Activated T-cell treated with anti-CD3 and anti-CD28 coated beads, Interleukin-2, amount 50 U/mL, for 1 hour (primary cell): ENCODE results near the gene MINDY4.

ENCODE experiments used
- DNase-seq: peaks from one replicate; pipeline ENCODE4 v3.0.0-alpha.2; 2020

The MINDY4 gene

DNA sequence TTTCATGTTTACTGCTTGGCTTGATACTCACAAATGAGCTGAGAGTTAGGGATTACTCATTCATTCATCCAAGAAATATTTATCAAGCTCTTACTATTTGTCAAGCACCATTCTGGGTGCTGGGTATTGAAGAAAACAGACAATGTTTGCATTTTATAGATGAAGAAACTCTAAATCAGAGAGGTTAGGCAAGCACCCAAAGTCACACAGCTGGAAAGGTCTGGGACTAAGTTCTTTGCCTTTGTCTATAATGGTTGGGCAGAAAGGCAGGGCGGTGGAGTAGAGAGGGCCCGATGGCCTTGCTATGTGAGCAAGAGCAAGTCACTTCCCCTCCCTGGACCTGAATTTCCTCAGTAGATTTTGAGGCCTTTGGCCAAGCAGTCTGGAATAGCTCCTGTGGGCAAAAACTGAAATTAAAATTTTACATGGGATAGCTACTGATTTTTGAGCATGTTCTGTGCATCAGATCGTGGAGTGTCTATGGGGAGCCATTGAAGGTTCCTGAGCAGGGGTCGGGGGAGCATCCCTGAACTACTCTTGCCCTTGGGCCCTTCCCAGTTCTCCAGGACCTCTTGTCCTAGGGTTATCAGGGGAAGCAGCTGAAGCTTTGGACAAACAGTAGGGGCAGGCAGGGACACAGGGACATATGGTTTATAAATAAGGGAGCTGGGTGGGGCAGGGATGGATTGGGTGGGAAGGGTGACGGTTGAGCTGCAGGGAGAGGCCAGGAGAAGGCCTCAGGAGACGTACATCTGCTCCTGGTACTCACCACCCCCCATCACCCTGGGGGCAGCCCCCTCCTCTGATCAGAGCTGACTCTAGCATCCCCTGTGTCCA, 163.7 kb downstream of the MINDY4 start:
- no peak for DNase-seq

DNA sequence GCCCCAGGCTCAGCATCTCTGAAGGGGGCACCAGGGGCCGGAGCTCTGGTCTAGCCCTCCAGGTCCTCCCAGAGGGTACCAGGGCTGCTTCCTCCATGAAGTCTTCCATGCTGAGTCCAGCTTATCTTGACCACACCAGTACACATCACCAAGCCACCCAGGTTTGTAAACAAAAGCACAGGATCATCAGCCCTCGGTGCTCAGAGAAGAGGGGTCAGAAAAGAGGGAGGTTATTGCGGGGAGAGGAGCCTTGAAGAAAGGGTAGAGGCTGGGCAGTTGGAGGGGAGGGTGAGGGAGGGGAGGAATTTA, 164.3 kb downstream of the MINDY4 start:
- DNase-seq, result no peak

DNA sequence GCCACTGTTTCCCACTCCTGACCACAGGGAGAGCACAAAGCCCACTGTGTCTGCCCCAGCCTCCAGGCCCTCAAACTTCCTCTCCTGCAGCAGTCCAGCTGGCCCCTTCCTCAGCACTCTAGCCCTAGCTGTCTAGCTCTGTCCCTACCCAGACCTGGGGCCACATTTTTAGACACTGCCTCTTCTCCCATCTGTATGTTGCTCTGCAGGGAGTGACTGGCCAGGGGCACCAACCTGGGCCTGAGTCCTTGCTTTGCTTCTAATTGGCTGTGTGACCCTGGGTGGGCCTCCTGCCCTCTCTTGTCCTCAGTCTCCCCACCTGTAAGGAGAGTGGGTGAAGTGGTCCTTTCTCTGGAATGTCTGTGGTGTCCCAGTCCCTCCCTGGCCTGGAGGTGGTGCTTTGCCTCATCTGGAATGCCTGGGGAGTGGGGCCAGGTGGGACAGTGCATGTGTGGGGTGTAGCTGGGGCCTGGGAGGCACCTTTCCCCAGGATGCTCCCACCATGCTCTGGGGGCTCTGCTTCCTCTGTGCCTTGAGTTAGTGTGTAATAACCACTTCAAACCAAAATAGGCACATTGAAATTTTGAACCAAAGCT, 165.5 kb downstream of the MINDY4 start:
- DNase-seq, result no peak

DNA sequence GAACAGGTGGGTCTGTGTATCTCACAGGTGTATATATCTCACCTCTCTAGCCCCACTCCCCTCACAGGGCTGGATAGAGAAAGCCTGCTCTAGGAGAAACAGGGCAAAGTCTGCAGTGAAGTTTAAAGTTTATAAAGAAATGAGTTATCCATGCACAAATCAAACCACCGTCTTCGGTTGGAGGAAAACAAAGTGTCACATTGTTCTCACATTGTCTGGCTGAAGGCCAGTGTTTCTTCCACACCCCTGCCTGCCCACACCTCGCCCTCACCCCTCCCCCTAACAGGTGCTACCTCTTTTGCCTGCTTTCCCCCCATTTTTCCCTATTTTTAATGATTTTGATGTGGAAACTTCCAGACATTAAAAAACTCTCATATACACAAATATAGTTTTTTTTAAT, 166.2 kb downstream of the MINDY4 start:
- DNase-seq, result no peak

DNA sequence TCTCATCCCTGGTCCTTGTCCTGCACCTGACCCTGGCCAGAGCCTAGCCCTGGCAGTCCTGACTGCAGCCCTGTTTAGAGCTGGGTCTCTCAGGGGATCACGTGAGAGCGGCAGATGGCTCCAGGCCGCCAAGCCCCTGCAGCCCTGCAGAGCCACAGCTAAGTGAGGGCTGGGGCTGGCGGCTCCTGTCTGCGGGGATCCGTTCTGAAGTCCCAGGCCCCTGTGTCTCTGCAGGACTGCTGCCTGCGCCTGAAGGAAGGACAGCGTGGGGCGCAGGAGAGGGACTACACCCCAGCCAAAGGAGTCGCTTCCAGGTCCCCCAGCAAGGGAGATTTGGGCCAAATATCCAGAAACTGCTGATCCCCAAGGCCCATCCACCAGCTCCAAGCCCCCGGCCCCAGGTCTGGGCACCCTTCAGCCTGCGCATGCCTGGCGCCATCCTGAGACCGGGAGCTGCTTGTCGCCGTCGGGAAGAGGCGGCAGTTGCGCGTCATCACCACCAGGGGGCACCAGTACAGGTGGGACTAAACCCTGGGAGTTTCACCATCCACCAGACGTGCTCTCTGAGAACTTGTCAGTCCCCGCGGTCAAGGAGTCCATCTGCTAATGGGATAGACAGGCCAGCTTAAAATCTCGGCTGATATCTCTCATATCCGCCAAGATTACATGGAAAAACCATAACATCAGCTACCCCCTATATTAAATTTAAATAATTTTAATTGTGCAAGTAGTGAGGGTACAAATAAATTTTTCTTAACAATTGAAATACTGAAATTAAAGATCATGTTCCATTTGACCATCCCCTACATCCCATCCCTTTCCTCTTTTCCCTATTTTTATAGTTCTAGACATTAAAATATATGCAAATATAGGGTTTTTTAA, 167.5 kb downstream of the MINDY4 start:
- peak; percentile 60 for DNase-seq

DNA sequence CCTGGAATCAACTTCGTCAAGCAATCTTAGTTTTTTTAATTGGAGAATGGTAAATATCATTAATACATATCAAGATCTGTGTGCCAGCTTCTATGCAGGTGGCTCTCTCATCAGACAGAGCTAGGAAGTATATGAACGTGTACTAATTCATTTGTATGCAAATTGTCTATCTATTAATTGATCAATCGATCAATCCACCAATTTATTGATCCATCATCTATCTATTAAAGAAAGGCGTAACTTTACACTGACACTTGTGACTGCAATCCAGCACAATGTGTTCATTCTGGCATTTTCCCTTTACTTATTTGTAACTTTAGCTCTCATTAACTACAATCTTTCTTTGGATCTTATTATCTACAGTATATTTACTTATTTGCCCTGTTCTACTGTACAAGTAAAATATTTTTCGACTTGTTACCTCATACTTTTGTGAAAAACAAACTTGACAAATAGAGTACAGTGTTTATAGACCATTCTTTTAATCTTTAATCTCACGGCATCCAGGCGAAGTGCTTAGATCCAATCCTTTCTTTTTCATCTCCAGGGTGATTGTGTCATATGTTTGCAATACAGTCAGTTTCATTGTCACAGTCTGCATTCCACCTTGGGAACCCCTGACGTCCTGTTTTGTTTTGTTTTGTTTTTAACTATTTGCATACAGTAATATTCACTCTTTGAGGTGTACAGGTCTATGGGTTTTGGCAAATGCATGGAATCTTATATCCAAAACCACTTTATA, 170.5 kb downstream of the MINDY4 start:
- no peak for DNase-seq
